HG02981 (cell line): Measurements from ENCODE around the gene BCL2A1.
"Not testable (repeated sequence)": the region's sequence is repeated elsewhere in the genome, so short reads cannot be mapped to it uniquely, and the experiment has no call there.

Experiments
- ATAC-seq: cut with Tn5 transposase; IDR thresholded peaks from one replicate; pipeline ENCODE4 v1.9.1; 2021; ENCODE audit warnings: mild to moderate bottlenecking, moderate library complexity; ENCODE audit not compliant: unreplicated experiment

BCL2A1 gene

DNA sequence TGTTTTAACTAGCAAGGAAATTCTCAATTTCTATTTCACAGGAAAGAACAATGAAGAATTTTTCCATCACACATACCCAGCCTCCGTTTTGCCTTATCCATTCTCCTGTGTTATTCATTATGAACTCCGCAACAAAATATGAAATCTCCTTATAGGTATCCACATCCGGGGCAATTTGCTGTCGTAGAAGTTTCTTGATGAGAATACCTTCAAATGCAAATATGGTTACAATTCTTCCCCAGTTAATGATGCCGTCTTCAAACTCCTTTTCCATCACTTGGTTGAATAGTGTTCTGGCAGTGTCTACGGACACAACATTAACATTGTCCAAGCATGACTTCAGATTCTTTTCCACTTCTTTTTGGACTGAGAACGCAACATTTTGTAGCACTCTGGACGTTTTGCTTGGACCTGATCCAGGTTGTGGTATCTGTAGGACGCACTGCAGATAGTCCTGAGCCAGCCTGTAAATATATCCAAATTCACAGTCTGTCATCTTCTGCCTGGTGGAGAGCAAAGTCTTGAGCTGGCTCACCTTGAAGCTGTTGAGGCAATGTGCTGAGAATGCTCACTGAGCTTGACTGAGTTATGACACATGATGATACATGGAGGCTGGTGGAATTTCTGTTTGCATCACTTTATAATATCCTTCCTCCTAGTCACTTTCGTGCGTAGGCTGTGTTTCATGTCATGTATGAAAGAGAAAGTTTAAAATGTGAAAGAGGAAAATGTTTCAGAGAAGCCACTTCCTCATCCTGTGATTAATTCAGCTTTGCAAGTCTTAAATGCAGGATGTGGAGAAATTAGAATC is at the start of gene BCL2A1:
Gene BCL2A1 (minus strand): TSS at position 573 of the 811 bp plus-strand sequence. CDS start 77 bp downstream, at position 496.
- peak; percentile 70 for ATAC-seq

GRCh38 chr15:80020731-80021130 is 49.7 kb upstream of the BCL2A1 start:
- no peak for ATAC-seq

- not testable (repeated sequence) for ATAC-seq
These were observed 49.2 kb upstream of the BCL2A1 start for GRCh38 chr15:80020149-80020548.

DNA sequence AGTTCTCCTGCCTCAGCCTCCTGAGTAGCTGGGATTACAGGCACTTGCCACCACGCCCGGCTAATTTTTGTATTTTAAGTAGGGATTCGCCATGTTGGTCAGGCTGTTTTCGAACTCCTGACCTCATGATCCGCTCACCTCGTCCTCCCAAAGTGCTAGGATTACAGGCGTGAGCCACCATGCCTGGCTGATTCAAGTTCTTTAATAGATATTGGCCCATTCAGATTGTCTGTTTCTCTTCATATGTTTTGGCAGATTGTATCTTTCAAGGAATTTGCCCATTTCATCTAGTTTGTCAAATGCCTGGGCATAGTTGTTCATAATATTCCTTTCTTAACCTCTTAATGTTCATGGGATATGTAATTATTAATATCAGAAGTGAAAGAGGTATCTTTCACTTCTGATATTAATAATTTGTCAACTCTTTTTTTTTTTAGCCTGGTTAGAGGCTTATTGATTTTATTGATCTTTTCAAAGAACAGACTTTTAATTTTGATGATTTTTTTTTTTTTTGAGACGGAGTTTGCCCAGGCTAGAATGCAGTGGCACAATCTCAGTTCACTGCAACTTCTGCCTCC is 48.3 kb upstream of the BCL2A1 start:
- ATAC-seq, result no peak

DNA sequence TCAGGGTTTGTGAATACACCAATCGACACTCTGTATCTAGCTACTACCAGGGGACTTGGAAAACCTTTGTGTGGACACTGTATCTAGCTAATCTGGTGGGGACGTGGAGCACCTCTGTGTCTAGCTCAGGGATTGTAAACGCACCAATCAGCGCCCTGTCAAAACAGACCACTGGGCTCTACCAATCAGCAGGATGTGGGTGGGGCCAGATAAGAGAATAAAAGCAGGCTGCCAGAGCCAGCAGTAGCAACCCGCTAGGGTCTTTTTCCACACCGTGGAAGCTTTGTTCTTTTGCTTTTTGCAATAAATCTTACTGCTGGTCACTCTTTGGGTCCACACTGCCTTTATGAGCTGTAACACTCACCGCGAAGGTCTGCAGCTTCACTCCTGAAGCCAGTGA is 46.1 kb upstream of the BCL2A1 start:
- not testable (repeated sequence) for ATAC-seq

DNA sequence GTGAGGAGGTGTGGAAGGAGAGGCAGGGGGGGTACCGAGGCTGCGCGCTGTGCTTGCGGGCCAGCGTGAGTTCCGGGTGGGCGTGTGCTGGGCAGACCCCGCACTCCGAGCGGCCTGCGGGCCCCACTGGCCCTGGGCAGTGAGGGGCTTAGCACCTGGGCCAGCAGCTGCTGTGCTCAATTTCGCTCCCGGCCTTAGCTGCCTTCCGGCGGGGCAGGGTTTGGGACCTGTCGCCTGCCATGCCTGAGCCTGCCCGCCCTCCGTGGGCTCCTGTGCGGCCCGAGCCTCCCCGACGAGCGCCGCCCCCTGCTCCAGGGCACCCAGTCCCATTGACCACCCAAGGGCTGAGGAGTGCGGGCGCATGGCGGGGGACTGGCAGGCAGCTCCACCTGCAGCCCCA is 45.5 kb upstream of the BCL2A1 start:
- not testable (repeated sequence) for ATAC-seq

DNA sequence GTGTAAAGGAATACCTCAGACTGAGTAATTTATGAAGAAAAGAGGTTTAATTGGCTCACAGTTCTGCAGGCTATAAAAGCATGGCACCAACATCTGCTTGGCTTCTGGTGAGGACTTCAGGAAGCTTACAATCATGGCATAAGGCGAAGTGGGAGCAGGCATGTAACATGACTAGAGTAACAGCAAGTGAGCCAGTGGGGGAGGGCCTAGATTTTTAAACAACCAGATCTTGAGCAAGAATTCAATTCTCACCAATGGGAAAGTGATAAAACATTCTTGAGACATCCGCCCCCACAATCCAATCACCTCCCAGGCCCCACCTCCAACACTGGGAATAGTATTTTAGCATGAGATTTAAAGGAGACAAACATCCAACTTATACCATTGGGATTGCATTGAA is 44.2 kb upstream of the BCL2A1 start:
- no peak for ATAC-seq

DNA sequence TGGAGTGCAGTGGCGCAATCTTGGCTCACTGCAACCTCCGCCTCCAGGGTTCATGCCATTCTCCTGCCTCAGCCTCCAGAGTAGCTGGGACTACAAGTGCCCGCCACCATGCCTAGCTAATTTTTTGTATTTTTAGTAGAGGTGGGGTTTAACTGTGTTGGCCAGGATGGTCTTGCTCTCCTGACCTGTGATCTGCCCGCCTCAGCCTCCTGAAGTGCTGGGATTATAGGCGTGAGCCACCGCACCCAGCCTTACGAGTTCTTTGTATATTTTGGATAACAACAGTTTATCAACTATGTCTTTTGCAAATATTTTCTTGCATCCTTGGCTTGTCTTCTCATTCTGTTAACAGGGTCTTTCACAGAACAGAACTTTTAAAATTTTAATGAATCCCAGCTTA is 43.2 kb upstream of the BCL2A1 start:
- ATAC-seq, result not testable (repeated sequence)

DNA sequence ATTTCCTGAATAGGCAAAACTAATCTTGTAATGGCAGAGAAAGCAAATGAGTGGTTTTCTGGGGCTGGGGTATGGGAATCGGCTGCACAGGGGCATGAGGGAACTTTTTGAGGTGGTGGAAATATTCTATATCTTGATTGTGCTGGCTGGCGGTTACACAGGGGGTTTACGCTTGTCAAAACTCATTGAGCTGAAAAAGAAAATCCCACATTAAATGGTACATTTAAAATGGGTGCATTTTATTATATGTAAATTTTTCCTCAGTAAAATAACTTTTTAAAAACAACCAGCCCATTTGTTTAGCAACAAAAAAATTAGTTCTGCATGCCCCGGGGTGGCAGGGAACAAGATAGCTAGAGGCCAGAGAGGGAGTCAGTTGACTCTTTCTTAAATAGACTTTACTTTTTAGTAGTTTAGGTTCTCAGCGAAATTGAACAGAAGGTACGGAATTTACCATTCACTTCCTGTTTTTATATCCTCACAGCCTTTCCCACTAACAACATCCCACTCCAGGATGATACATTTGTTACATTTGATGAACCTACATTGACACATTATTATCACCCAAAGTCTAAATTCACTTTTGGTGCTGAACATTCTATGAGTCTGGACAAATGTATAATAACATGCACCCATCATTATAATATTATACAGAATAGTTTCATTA is 41.2 kb upstream of the BCL2A1 start:
- ATAC-seq, result no peak

DNA sequence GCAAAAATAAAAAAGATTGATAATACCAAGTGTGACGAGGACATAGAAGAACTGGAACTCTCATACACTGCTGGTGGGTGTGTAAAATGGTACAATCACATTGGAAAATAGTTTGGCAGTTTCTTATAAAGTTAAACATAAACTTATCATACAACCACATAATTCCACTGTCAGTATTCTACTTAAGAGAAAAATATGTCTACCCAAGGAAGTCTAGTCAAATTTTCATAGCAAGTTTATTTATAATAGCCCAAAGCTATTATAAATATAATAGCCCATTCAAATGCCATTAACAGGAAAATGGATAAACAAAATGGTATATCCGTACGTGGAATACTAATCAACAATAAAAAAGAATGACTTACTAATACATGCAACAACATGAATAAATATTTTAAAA is 40.6 kb upstream of the BCL2A1 start:
- no peak for ATAC-seq

DNA sequence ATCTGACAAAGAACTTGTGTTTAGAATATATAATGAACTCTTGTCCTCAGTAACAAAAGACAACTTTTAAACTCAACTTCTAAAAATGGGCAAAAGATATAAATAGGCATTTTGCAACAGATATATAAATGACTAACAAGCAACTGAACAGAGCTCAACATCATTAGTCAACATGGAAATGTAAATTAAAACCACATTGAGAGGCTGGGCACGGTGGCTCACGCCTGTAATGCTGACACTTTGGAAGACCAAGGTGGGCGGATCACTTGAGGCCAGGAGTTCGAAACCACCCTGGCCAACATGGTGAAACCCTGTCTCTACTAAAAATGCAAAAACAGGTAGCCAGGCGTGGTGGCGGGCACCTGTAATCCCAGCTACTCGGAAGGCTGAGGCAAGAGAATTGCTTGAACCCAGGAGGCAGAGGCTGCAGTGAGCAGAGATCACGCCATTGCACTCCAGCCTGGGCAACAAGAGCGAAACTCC is 40.1 kb upstream of the BCL2A1 start:
- not testable (repeated sequence) for ATAC-seq

DNA sequence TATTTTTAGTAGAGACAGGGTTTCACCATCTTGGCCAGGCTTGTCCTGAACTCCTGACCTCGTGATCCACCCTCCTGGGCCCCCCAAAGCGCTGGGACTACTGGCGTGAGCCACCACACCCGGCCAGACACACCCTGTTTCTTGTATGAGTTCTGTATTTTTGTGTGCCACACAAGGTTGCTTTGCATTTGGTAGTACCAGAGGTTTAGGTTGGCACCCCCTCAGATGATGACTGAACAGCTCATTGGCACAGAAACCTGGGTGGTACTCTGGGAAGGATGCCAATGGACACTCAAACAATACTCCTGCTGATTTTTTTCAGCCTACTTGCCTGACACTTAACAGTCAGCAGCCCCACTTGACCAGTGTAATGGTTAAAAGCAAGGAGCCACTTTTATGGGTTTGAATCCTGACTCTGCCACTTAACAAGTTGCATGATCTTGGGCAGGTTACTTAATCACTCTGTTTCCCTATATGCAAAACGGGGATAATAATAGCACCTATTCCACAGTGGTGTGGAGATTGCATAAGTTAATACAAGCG is 39.2 kb upstream of the BCL2A1 start:
- ATAC-seq, result no peak

- no peak for ATAC-seq
These were observed 36.5 kb upstream of the BCL2A1 start for GRCh38 chr15:80007532-80007931.

DNA sequence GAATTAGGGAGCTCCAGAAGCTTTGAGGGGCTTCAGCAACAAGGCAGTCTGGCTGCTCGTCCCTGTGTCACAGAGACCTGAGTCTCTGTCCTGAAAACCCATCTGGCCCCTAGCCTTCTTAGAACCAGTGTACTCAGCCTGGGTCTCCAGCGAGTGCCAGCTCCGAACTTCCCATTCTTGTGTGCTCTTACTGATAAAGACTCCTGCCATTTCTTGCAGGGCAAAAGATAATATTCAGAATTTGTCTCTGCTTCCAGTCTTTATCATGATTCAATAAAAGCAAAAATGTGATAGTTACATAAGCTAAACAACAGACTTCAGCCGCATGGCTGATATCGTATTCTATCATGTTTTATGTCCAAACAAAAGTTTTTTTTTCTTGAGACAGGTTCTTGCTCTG is 36.0 kb upstream of the BCL2A1 start:
- no peak for ATAC-seq

- no peak for ATAC-seq
These were observed 33.0 kb upstream of the BCL2A1 start for GRCh38 chr15:80003934-80004472.

GRCh38 chr15:80003171-80003570 is 32.2 kb upstream of the BCL2A1 start:
- no peak for ATAC-seq

GRCh38 chr15:80002267-80002666 is 31.3 kb upstream of the BCL2A1 start:
- ATAC-seq, result no peak

DNA sequence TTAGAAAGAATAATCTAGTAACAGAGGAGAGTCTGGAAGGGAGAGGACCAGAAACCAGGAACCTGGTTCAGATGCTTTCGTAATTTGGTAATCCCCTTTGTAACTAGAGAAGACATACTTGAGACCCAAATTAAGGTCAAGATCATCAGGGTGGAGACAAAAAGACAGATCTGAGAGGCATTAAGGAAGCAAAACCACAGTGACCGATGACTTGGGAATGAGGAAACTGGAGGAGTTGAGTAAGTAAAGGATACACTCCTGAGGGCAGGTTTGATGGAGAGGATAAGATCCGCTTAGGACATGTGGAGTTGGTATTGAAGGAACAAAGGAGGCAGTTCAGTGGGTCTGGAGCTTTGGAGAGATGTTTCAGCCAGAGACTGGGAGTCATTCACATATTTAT is 23.6 kb upstream of the BCL2A1 start:
- ATAC-seq, result no peak

- no peak for ATAC-seq
These were observed 20.8 kb upstream of the BCL2A1 start for GRCh38 chr15:79991826-79992225.

DNA sequence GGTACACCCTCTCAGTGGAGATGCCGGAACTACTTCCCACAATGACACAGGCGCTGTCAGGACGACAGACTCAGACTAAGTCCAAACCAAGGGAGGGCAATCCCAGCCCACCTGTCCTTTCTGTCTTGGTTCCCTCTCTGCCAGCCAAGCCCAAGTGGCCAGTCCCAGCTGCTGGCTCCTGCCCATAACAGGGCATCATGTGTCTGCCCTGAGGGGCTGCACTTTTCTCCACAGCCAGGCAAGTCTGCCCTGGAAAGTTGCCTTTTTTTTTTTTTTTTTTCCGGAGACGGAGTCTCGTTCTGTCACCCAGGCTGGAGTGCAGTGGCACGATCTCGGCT is 20.0 kb upstream of the BCL2A1 start:
- ATAC-seq, result no peak

DNA sequence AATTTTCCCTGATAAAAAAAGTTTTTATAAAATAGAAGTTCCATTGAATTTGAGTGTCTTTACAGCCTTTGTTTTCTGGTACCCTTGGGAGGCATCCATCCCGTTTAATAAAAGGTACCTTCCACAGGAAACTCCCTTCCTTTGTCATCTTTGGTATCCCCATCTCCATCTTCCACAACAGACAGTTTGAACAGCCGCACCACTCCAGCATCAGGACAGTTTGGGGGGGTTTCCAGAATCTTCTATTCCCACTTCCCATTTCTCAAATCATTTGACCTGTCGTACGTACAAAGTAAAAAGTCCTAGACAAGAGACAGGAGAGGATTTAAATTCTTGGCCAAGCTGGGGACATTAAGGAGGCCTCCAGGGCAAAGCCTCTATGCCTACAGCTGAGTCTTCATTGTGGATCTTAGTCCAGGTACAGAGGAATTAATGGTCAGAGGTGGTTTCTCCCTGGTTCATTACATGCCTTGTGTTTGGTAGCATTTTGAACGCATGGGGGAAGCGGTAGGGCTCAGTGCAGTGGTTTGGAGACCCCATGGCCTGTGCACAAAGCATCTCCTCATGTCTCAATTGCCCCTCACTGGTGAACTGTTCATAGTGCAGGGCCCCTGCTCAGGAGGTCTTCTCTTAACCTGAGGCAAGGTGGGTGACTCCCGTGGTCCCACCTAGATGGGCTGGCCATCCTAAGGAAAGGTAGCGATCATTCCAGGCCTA is 19.4 kb upstream of the BCL2A1 start:
- ATAC-seq, result no peak
